ENCODE results near the gene AKAP1.

DNA sequence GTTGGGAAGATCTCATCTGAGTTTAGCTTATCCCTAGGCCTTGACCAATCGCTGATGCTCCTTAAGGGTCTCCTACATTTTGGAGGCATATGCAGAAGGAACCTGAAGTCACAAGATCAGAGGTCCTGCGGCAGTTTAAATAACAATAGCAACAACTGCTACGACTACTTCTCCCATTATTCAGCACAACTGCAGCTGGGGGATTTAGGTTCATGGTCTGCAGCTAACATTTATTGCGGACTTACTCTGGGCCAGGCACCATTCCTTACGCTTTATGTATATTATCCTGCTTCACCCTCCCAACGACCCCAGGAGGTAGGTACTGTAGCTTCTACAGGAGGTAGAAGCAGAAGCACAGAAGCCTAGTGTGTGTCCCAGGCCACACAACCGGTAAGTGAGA is 59.5 kb downstream of the AKAP1 start:
- TF ChIP-seq, protein P1, sequence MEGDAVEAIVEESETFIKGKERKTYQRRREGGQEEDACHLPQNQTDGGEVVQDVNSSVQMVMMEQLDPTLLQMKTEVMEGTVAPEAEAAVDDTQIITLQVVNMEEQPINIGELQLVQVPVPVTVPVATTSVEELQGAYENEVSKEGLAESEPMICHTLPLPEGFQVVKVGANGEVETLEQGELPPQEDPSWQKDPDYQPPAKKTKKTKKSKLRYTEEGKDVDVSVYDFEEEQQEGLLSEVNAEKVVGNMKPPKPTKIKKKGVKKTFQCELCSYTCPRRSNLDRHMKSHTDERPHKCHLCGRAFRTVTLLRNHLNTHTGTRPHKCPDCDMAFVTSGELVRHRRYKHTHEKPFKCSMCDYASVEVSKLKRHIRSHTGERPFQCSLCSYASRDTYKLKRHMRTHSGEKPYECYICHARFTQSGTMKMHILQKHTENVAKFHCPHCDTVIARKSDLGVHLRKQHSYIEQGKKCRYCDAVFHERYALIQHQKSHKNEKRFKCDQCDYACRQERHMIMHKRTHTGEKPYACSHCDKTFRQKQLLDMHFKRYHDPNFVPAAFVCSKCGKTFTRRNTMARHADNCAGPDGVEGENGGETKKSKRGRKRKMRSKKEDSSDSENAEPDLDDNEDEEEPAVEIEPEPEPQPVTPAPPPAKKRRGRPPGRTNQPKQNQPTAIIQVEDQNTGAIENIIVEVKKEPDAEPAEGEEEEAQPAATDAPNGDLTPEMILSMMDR (IDR thresholded peaks at IDR 0.05) = no peak
- no peak for TF ChIP-seq EZH2 (IDR thresholded peaks at IDR 0.05; ENCODE audit: borderline replicate concordance, insufficient read depth, low read depth, low read length, poor library complexity, severe bottlenecking)

Measured in B cell (primary cell).